NCI-H69 (cell line): ENCODE measurements around the gene PCBP3.
A peak's percentile ranks its signal among the peaks of the same experiment; 100 is the strongest.

Source experiments
- DNase-seq: peaks from one replicate; lab custom pipeline; 2025; lab: John Stamatoyannopoulos, UW

PCBP3 gene

DNA sequence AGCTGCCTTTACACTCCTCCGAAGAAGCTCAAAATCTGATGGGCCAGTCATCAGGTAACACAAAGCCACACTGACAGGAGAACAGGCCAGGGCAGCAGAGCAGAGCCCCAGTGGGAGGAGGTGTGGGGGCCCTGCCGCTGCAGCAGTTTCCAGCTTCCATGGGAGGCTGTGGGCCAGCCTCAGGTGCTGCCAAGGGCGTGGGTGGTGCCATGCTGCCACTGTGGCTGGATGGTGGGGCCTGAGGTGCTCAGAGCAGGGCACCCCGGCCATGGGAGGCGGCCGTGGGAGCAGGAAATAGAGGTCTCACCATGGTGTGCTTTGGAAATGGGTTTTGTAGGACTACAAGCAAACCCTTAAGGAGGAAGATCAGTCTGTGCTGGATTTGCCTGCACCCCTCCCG, 287.3 kb downstream of the PCBP3 start:
- no peak for DNase-seq

DNA sequence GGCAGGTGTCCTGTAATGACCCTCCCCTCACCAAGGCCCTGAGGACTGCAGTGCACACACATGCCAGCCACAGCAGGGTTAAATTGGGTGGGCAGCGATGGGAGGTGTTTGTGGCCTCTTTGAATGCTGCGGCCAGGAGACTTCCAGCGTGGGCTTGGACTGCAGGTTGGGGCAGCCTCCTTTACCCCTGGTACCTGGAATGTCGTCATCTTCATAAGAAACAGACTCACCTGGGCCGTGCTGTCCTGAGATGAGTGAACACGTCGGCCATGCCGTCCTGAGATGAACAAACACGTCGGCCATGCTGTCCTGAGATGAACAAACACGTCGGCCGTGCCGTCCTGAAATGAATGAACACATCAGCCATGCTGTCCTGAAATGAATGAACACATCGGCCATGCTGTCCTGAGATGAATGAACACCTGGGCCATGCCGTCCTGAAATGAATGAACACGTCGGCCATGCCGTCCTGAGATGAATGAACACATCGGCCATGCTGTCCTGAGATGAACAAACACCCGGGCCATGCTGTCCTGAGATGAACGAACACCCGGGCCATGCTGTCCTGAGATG, 288.0 kb downstream of the PCBP3 start:
- no peak for DNase-seq

DNA sequence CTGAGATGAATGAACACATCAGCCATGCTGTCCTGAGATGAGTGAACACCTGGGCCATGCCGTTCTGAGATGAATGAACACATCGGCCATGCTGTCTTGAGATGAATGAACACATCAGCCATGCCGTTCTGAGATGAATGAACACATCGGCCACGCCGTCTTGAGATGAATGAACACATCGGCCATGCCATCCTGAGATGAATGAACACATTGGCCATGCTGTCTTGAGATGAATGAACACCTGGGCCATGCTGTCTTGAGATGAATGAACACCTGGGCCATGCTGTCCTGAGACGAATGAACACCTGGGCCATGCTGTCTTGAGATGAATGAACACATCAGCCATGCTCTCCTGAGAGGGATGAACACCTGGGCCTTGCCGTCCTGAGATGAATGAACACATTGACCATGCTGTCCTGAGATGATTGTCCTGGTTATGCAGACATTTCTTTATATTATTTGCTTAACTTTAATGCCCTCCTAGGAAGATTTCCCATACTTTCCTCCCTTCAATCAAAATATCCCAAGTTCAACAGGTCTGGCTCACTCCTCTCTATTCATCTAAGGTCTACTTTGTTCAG, 289.5 kb downstream of the PCBP3 start:
- no peak for DNase-seq

DNA sequence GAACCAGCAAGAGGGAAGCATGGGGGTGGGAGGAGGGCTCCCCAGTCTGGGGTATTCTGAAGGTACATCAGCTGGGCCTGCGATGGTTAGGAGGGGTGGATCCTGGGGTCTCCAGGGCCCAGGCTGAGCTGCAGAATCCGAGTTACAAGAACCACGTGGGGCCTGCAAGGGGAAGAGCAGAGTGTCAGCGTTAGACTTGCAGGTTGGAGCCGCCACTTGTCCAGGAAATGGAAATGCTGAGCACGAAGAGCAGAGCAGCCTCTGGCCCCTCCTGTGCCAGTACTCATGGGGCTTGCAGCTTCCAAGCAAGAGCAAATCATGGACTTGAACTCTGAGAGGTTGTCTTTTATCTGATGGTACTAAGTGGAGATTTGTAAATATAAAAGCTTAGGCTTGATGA, 290.6 kb downstream of the PCBP3 start:
- DNase-seq = no peak

DNA sequence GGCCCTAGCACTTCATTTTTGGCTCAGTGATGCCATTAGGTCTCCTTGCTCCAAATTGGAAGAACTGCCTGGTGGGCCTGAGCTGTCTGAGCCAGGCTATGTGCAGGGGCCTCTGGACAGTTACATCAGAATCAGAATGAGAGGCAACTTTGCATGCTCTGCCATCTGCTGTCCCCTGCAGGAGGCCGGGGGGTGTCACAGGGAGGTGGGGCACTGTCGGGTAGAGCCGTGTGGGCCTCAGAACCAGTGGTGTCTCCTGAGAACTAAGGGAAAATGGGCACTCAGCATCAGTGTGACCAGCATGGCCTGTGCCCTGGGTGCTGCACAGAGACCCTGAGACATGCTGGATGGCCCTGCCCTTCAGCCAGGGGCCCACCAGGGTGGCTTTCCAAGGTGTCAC, 291.0 kb downstream of the PCBP3 start:
- peak; percentile 17 for DNase-seq

DNA sequence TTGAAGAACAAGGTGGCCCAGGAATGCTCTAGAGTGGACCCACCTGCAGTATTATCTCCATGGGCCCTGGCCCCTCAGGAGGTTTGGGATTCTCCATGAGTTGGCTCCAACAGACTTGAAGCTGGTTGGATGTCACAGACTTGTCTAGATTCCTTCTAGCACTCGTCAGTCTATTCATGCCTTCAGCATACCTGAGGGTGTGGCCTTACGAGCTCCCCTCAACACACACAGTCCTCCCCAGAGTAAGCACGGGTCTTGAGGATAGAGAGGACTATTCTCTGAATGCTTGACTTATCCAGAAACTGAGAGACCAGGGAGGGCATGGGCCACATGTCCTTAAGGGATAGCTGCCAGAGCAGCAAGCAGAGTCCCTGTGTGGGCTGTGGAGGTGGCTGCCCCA, 292.1 kb downstream of the PCBP3 start:
- DNase-seq = no peak

DNA sequence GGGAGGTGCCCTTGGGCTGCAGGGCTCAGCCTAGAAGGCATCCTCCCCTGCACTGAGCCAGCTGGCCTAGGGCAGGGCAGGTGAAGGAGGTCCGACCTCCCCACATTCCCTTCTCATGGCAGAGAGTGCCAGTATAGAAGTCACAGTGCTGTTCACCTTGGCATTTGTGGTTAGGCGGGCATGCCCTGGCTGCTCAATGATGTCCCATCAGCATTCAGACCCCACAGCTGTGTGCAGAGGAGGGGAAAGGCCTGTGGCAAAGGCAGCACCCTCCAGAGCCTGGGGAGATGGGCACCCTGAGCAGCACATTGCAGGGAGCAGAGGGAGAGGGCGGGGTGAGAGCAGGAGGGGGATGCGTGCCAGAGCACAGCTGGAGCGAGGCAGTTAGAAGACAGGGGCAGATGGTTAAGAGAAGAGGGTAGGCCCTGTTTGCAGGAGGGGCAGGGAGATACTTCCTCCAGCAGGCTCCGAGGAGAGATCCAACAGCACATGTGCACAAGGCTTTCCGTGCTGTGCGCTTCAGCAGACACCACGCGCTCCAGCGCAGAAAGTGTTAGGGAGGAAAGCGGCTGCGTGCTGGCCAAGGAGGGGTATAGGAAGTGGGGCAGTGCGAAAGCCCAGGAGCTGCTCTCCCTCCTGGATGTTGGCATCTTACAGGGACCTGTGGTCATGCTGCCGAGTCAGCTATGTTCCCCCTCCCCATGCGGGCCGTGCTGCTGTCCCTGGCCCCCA, 294.4 kb downstream of the PCBP3 start:
- DNase-seq = peak; percentile 89

DNA sequence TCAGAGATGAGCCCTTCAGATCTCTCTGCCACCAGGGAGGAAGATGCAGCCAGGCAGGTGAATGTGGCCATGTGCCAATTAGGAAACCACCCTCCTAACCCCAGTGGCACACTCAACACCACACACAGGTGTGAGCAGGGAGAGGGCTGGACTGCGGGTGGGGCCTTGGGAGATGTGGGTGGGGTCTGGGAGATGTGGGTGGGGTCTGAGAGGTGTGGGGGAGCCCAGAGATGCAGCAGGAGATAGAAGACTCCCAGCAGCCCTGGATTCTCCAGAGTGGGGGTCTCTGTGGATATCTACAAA, 294.9 kb downstream of the PCBP3 start:
- peak; percentile 63 for DNase-seq

DNA sequence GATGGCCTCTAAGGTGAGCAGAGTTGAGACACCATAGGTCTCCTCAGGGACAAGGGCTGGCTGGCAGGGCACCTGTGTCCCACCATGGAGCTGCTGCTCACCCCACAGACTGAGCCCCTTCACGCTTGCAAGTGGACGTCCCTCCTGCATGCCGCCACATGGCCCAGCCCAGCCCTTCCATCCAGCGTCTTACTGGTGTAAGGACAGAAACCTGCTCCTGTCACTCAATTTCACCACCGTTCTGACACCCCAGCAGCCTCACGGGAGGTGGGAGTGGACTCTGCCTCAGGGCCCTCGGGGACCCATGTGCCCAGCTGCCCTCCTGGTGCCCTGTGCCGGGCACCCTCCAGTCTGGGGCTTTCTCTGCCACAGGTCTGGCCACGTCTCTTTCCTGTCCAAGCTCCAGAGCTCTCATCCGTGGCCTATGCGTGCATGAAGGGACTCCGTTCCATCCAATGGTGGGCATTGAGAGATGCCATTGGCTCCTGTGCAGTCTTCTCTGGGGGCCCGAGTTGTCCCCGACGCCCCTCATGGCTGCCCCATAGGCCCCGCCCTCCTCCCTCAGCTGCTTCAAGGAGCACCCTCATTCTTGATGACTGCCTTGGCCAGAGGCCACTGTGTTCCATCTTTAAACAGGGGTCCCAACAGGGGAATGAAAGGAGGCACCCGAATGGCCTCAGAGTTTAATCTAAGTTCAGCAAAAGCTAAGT, 295.4 kb downstream of the PCBP3 start:
- DNase-seq = no peak

DNA sequence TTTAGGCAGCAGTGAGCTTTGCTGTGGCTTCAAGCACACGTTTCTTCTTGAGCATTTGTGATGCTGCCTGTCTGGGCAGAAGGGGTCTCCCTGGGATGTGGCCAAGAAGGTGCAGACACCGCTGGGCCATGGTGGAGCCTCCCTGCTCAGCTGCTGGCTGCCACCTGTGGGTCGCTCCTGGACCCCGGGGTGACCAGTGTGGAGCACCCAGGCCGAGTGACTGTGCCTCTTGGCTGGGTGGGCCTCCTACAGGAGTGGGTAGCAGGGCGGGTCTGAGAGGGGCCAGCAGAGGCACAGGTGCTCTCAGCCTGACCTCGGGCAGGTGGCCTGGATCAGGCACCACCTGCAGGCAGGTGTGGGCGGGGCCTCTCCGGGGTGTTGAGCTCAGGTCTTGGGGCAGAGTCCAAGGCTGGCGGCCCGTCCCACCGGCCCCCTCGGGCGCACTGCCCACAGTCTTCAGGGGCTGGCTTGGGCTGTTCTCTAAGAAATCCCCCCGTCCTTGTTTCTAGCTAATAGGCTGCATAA, 296.1 kb downstream of the PCBP3 start:
- DNase-seq = no peak

DNA sequence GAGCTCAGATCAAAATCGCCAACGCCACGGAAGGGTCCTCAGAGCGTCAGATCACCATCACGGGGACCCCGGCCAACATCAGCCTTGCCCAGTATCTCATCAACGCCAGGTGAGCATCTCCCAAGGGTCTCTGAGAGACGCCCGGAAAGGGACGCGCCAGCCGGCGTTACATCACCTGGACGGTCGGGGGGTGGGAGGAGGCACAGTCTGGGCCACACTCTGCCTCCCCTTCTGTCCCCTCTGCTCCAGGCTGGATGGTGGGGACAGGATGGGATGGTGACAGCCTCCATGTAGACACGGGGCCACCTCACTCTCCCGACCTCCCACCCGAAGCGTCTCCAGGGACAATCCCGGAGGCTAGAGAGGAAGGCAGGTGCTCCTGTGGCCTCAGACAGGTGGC, 296.6 kb downstream of the PCBP3 start:
- DNase-seq = no peak

DNA sequence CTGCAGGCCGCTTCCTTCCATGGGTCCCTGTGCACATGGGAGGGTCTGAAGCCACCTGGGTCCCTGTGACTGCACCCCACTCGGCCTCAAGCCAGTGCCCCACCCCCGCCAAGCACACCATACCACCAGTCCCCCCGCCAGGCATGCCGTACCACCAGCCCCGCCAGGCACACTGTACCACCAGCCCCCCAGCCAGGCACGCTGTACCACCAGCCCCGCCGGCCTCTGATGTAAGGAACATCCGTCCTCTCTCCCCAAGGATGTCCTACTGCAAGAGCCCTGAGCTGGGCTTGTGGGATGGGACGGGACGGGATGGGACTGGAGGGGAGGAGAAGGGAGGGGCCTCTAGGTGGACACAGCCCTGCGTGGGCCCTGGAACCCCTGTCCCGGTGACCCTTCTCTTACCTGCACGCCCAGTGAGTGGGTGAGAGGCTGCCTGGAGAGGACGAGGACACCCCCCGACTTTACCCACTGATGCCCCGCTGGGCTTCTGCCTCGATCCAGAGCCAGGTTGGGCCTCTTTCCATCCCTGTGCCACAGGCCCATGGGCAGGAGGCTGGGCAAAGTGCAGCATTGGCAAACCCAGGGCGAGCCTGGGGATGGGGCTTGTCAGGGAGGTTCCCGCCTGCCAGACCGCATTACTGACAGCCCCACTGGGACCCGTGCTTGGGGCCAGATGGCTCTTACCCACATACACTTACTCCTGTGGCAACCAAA, 297.3 kb downstream of the PCBP3 start:
- DNase-seq = peak; percentile 17

DNA sequence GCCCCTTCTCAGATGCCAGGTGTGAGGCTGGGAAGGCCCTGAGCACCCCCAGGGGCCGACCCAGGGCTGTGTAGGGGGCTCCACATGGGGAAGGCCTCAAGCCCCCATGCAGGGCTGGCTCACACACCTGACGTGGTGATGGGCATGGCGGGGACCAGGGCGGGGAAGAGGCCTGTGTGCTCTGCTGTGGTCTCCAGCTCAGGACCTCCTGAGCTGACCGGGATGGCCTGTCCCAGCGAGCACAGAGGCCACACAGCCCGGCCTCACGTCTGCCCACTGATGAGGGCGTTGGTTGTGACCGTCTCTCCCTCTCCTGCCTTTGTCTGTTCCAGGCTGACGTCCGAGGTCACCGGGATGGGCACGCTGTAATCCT, 297.8 kb downstream of the PCBP3 start:
- no peak for DNase-seq

DNA sequence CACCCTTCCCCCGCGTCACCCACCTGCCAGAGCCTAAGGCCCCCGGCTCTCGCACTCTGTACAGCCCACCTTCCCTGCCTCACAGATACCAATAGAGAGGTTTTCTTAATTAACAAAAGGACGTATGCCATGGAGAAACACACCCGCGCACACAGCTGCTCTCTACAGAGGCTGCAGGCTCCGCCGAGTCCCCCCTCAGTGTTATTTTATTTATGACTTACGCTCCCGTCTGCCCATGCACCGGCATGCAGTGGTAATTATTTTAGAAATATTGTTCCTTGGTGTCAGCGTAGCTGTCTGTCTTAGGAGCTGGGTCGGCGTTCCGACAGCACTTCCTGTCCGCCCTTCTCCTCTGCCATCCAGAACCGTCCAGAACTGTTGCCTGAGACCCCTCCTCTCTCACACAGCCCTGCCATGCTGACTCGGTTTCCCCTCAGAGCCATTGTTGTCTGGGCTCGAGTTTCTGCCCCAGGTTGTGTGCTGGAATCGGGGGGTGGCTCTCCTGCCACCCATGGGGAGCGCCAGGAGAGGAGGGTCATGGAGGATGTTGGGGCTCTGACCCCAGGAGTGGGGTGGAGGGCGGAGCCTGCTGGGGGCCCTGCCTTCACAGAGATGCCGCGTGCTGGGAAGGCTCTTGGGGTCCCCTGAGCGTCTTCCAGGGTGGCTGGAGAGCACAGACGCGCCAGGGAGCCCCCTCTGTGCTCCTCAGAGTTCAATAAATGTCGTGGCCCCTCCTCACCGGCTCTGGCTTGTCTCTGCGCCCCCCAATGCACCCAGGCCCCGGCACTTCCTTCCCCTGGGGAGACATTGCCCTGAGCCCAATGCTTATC, 298.4 kb downstream of the PCBP3 start:
- DNase-seq = no peak

DNA sequence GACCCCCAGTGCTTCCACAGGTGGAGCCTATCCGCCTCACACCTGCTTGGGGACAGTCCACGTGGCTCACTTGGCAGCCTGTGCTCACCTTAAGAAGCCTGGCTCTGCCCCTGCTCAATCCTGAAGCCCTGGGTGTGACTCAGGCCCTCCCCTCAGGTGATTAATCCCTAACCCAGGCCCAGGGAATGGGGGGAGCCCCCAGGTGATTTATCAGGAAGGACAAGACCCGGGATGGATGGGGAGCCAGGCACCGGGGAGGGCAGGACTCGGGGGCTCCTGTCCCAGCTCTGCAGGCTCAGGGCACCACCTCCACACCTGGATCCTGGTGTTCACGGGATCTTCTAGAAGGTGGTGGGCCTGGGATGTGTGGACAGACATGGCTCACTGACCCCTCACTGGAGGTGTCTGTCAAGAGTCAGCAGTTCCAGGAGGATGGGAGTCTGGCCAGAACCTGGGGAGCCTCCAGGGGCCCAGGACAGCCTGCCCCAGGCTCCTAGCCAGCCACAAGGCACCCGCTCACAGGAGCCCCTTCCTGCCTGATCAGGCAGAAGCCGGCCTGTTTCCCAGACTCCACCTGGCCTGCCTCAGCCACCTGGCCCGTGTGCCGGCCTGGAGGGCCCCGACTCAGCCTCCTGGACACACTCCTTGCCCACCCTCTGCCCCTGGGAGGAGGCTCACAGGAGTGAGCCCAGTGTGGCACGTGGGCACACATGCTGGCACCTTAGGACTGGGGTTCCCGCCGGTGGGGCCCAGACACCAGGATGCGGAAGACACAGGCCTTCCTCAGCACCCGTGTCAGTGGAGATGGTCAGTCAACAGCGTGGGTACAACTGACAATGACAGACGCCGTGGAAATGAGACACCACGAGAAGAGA, 299.5 kb downstream of the PCBP3 start:
- no peak for DNase-seq

DNA sequence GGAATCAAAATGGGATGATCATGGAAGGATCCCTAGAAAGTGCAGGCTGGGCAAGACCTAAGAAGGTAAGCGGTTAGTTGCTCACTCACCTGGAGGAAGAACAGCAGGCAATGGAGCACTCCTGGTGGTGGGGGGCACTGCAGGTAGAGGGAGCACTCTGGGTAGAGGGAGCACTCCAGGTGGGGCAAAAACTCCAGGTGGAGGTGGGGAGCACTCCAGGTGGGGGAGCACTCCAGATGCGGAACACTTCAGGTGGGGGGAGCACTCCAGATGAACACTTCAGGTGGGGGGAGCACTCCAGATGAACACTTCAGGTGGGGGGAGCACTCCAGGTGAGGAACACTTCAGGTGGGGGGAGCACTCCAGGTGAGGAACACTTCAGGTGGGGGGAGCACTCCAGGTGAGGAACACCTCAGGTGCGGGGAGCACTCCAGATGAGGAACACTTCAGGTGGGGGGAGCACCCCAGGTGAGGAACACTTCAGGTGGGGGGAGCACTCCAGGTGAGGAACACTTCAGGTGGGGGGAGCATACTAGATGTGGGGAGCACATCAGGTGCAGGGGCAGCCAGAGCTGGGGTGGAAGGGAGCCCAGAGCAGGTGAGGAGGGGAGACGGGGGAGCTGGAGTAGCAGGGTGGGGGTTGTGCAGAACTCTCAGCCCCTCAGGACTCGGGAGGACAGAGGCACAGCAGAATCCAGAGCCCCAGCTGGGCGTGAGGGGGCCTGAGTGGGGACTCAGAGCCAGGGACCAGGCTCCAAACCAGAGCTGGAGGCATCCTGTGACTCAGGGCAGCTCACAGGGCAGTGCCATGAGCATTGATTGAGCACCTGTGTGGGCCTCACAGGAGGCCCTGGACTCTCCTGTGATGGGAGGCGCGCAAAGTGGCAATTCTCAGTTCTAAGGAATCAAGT, 300.4 kb downstream of the PCBP3 start:
- no peak for DNase-seq

DNA sequence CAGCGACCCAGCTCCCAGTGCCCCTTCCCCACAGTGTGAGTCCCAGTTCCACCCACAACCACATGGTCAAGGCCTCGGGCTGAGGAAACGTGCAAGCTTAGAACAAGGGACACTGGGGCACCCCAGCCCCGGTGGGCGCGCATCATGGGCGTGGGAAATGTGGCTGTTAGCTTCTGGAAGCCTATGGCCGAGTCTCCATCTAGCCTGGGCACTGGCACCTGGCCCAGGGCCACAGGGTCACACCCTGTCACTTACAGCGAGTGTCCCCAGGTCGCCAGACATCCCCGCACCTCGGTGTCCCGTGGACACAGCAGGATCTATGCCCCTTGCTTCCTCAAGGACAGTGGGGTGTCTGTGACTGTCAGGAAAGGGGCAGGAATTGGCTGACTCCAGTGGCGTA, 301.1 kb downstream of the PCBP3 start:
- DNase-seq = no peak

DNA sequence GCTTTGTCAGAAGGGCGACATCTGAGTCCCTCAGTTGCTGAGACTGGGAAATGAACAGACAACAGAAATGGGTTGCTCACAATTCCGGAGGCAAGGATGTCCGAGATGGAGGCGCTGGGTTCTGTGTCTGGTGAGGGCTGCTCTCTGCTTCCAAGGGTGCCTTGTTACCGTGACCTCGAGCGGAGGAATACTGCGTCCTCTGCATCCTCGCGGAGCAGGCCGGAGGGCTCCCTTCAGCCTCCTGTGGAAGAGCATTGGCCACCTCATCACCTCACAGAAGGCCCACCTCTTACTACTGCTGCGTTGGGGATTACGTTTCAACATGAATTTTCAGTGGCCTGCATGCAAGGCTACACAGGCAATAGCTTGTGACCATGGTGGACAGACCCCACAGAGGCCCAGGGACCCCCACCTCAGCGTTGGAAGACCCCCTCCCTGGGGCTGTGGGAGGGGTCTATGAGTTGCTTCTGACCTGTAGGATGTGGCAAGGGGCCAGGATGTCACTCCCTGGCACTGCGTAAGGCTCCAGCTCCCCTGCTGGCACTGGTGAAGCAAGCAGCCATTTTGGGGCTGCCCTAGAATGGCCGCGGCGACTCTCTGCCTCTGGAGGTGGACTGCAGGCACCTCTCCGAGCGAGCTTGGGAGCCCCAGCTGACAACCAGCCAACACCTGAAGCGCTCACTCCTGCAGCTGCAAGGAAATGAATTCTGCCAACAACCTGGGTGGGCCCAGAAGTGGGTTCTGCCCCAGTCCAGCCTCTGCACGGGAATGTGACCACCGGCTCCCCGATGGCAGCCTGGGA, 301.7 kb downstream of the PCBP3 start:
- no peak for DNase-seq

DNA sequence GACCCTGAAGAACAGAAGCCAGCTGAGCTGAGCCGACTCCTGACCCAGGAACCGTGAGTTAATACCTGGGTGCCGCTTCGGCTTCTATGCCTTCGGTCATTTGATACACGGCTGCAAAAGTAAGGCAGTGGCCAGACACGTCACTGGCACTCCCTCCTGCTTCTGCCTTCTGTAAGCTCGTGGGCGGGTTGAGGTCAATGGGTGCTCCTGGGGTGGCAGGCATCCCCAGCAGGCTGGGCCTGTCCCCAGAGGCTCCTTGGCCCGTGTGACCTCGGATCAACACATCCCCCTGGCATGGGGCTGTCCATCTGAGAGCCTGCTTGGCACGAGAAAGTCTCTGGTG, 302.3 kb downstream of the PCBP3 start:
- DNase-seq = no peak
